Kidney (tissue), 14 donors: Measurements from ENCODE around the gene COL17A1. TPM values are rescaled to one million over a fixed set of nuclear protein-coding genes. Genes with fewer than 3 reads are reported as not detected.

Experiments
- DNase-seq, 5 donors: peaks; one replicate each; pipeline ENCODE4 v3.0.0-alpha.2; 2013 to 2020
- FAIRE-seq: peaks from 2 replicates; lab custom pipeline; 2012; peaks lifted over from hg19 to GRCh38; lab: Jason Lieb, UNC
- H3K27ac ChIP-seq, 2 donors: one replicate each; pipeline ENCODE4 v1.7.0; 2013; ENCODE audit warnings: low read depth in 2 of 2, low read length in 2 of 2, inconsistent platforms in 1 of 2
- H3K27me3 ChIP-seq: one replicate; pipeline ENCODE4 v1.7.1; 2013; ENCODE audit warnings: low read length, inconsistent platforms; ENCODE audit not compliant: control insufficient read depth, insufficient read depth
- H3K36me3 ChIP-seq, 3 donors: one replicate each; pipeline versions ENCODE4 v1.7.0 to v1.7.1; 2013; ENCODE audit warnings: low read length in 3 of 3, control low read depth in 1 of 3, inconsistent platforms in 1 of 3; ENCODE audit not compliant: insufficient read depth in 3 of 3, control insufficient read depth in 2 of 3
- H3K4me1 ChIP-seq, 3 donors: one replicate each; pipeline versions ENCODE4 v1.7.0 to v1.7.1; 2013; ENCODE audit warnings: low read length in 3 of 3, inconsistent platforms in 1 of 3, low read depth in 1 of 3; ENCODE audit not compliant: control insufficient read depth in 2 of 3, insufficient read depth in 2 of 3
- H3K4me3 ChIP-seq, 3 donors: one replicate each; pipeline versions ENCODE4 v1.7.0 to v1.8.1; 2013; ENCODE audit warnings: low read length in 3 of 3, control low read depth in 1 of 3, inconsistent platforms in 1 of 3
- H3K9ac ChIP-seq, 3 donors: one replicate each; pipeline versions ENCODE4 v1.7.0 to v1.7.1; 2013; ENCODE audit warnings: low read length in 3 of 3, control low read depth in 1 of 3, inconsistent platforms in 1 of 3
- H3K9me3 ChIP-seq, 3 donors: one replicate each; pipeline versions ENCODE4 v1.7.0 to v1.7.1; 2013; ENCODE audit warnings: low read length in 3 of 3, control low read depth in 1 of 3, inconsistent platforms in 1 of 3; ENCODE audit not compliant: control insufficient read depth in 2 of 3, insufficient read depth in 1 of 3
- intact Hi-C: fragments of 100-400 bp; cut with DNase I; formaldehyde crosslinking; loops from one replicate; pipeline ENCODE4 v1.11.1; 2022
- polyA plus RNA-seq: library from polyadenylated mRNA; stranded (reverse); fragments of 350-450 nt; fragmentation: Illumina TruSeq; extraction: RNeasy Lipid Tissue Mini Kit (QIAGEN cat#74804); gene quantifications from one replicate; pipeline ENCODE4 v1.2.3, GENCODE V29; 2014; ENCODE audit warnings: low read depth, low replicate concordance; ENCODE audit not compliant: insufficient read depth
- total RNA-seq: library from RNA; stranded (reverse); fragmentation: NEBNext Ultra II Directional; extraction: Animal tissue kit (Norgen Biotek cat#: 25700); gene quantifications from one replicate; pipeline ENCODE4 v1.2.1, GENCODE V29; 2021
- TF ChIP-seq, protein P1 (sequence below): IDR thresholded peaks from 3 replicates; pipeline ENCODE4 v1.5.1; 2012; ENCODE audit warnings: mild to moderate bottlenecking, moderate library complexity, borderline replicate concordance; ENCODE audit not compliant: insufficient read depth; ENCODE audit errors: extremely low read depth
- donor health status: control.
- donor health status: control.
- donor health status: control.
- donor health status: control.
- donor health status: control.
- donor health status: DM: yes; HTN: yes; CAD: no.
- donor health status: Normal renal cell carcinoma (clear cell type).

The COL17A1 gene
- total and polyA plus RNA-seq, 2 donors from 2014 or later = 0.58 to 10.8 TPM

DNA sequence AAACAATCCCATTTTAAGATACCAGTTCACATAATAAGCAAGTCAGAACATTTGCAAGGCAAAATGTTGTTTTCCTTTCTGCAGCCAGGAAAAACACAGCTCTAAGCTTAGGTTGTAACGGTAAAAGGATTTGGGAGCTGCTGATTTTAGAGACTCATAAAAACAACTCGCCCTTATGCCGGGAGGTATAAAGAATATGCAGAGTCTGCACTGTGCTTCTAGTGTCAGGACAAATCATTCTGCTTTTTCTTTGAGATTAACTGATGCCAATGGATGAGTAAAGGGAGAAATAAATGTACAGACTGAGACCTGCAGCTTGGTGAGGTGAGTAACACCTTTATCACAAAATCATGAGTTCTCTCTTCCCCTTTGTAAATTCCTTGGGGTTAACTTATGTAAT is 34.3 kb upstream of the COL17A1 start:
- H3K36me3 ChIP-seq = no peaks in the 10 kb centered on the region
- intact Hi-C loops = no loop called here
- H3K9ac ChIP-seq = no peak overlapping the region
- DNase-seq (peak in 2 of 5 donors; percentile 19 to 56), FAIRE-seq (no peak)
- no peak overlapping the region for H3K4me3 ChIP-seq
- TF ChIP-seq, protein P1, sequence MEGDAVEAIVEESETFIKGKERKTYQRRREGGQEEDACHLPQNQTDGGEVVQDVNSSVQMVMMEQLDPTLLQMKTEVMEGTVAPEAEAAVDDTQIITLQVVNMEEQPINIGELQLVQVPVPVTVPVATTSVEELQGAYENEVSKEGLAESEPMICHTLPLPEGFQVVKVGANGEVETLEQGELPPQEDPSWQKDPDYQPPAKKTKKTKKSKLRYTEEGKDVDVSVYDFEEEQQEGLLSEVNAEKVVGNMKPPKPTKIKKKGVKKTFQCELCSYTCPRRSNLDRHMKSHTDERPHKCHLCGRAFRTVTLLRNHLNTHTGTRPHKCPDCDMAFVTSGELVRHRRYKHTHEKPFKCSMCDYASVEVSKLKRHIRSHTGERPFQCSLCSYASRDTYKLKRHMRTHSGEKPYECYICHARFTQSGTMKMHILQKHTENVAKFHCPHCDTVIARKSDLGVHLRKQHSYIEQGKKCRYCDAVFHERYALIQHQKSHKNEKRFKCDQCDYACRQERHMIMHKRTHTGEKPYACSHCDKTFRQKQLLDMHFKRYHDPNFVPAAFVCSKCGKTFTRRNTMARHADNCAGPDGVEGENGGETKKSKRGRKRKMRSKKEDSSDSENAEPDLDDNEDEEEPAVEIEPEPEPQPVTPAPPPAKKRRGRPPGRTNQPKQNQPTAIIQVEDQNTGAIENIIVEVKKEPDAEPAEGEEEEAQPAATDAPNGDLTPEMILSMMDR = no peak
- no peaks in the 10 kb centered on the region for H3K9me3 ChIP-seq
- H3K27ac ChIP-seq = no peak overlapping the region
- no peaks in the 10 kb centered on the region for H3K27me3 ChIP-seq
- peaks cover 2 to 10% (median 5%) of the 10 kb centered on the region in 3 donors for H3K4me1 ChIP-seq

DNA sequence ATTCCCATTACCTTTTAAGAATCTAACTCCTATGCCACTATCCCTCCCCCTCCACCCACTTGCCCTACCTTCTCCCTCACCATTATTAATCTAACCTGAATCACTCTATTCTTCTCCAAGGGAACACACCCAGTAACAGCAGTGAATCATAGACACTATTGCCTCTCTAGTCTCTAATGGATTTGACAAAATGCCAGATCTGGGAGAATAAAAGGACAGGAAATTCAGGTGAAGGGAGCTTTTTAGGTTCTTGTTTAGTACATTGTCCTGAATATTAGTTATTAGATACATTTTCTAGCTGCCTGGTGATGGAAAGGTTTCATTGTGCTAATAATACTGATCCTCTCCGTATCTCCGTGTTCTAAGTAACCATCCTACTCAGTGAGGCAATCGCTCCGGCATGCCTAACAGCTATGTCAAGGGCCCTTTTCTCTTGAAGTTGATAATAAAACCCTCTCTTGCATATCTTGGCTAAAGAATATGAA is 32.2 kb upstream of the COL17A1 start:
- TF ChIP-seq, protein P1 = no peak
- no peaks in the 10 kb centered on the region for H3K27me3 ChIP-seq
- no peak overlapping the region for H3K27ac ChIP-seq
- intact Hi-C loops = no loop called here
- FAIRE-seq = no peak
- no peak overlapping the region for H3K9ac ChIP-seq
- H3K4me1 ChIP-seq = peaks cover 2 to 10% (median 5%) of the 10 kb centered on the region in 3 donors
- DNase-seq = no peak
- H3K9me3 ChIP-seq = no peaks in the 10 kb centered on the region
- H3K4me3 ChIP-seq = no peak overlapping the region
- H3K36me3 ChIP-seq = no peaks in the 10 kb centered on the region

GRCh38 chr10:104113376-104113956 is 27.8 kb upstream of the COL17A1 start:
- Histone ChIP-seq H3K4me1 (no peaks in the 10 kb centered on the region), H3K27ac (no peak overlapping the region), H3K36me3 (no peaks in the 10 kb centered on the region), H3K27me3 (no peaks in the 10 kb centered on the region), H3K9me3 (no peaks in the 10 kb centered on the region), H3K4me3 (no peak overlapping the region), H3K9ac (no peak overlapping the region)
- FAIRE-seq (no peak), DNase-seq (no peak)
- TF ChIP-seq, protein P1 = no peak
- intact Hi-C loops = no loop called here
